IMR-90 (cell line): Measurements from ENCODE around the gene TAL1. TPM values are rescaled to one million over a fixed set of nuclear protein-coding genes. Genes with fewer than 3 reads are reported as not detected.

Source experiments
- ATAC-seq: fragments of 200-7000 bp; cut with Tn5 transposase; 2 replicates; pipeline ENCODE4 v1.9.1; 2020; ENCODE audit warnings: low read depth, mild to moderate bottlenecking, moderate library complexity
- BruUV-seq: library from RNA; stranded (reverse); fragments of 400-500 nt; replicated peaks from 2 replicates; lab custom pipeline; 2021; lab: Mats Ljungman, UMichigan
- CTCF ChIA-PET: fragments of 300-600 bp; formaldehyde crosslinking; extraction: SDS; loops from one replicate; lab custom pipeline; 2021; ENCODE audit warnings: antibody characterized with exemption; lab: Yijun Ruan, JAX
- POLR2A ChIA-PET: fragments of 300-600 bp; sonication (Branson Sonifier 250); formaldehyde crosslinking; loops from one replicate; lab custom pipeline; 2022; ENCODE audit warnings: antibody characterized with exemption; ENCODE audit not compliant: unreplicated experiment; lab: Charles Lee
- DNase-seq: peaks from one replicate; pipeline ENCODE4 v3.0.0; 2013
- H2AFZ ChIP-seq: replicated peaks from 2 replicates; pipeline ENCODE3; 2013; ENCODE audit warnings: low read length, mild to moderate bottlenecking; ENCODE audit not compliant: poor library complexity
- H2AK5ac ChIP-seq: 2 replicates; pipeline ENCODE4 v1.6.1; 2013; ENCODE audit warnings: low read depth, low read length, inconsistent platforms
- H2AK9ac ChIP-seq: replicated peaks from 2 replicates; pipeline ENCODE3; 2013; ENCODE audit warnings: mild to moderate bottlenecking, low read depth, low read length, moderate library complexity; ENCODE audit not compliant: poor library complexity
- H2BK120ac ChIP-seq: 2 replicates; pipeline ENCODE4 v1.6.1; 2013; ENCODE audit warnings: low read depth, low read length, inconsistent platforms
- H2BK15ac ChIP-seq: 3 replicates; pipeline ENCODE4 v1.6.1; 2013; ENCODE audit warnings: low read depth, low read length, inconsistent platforms
- H2BK20ac ChIP-seq: 2 replicates; pipeline ENCODE4 v1.6.1; 2013; ENCODE audit warnings: low read depth, mild to moderate bottlenecking, inconsistent platforms, low read length, moderate library complexity
- H2BK5ac ChIP-seq: 2 replicates; pipeline ENCODE4 v1.6.1; 2013; ENCODE audit warnings: mild to moderate bottlenecking, low read depth, low read length, inconsistent platforms; ENCODE audit not compliant: poor library complexity, severe bottlenecking
- H3K14ac ChIP-seq: replicated peaks from 2 replicates; pipeline ENCODE4 v1.6.1; 2013; ENCODE audit warnings: low read depth, low read length, inconsistent platforms
- H3K18ac ChIP-seq: 2 replicates; pipeline ENCODE4 v1.6.1; 2013; ENCODE audit warnings: low read depth, low read length, control low read depth
- H3K23ac ChIP-seq: 2 replicates; pipeline ENCODE4 v1.6.1; 2013; ENCODE audit warnings: low read depth, low read length, inconsistent platforms
- H3K27ac ChIP-seq: 2 replicates; pipeline ENCODE4 v1.5.1; 2013; ENCODE audit warnings: mild to moderate bottlenecking, control low read depth, low read length; ENCODE audit not compliant: insufficient read depth
- H3K27me3 ChIP-seq: 2 replicates; pipeline ENCODE4 v1.6.1; 2013; ENCODE audit warnings: low read length; ENCODE audit not compliant: control insufficient read depth, insufficient read depth
- H3K36me3 ChIP-seq: 2 replicates; pipeline ENCODE4 v1.6.1; 2013; ENCODE audit warnings: low read length, mixed read lengths; ENCODE audit not compliant: control insufficient read depth, insufficient read depth
- H3K4ac ChIP-seq: 2 replicates; pipeline ENCODE4 v1.6.1; 2013; ENCODE audit warnings: low read depth, low read length, inconsistent platforms
- H3K4me1 ChIP-seq: 2 replicates; pipeline ENCODE4 v1.6.1; 2013; ENCODE audit warnings: low read length, mixed read lengths; ENCODE audit not compliant: control insufficient read depth, insufficient read depth
- H3K4me2 ChIP-seq: 2 replicates; pipeline ENCODE4 v1.6.1; 2013; ENCODE audit warnings: low read depth, mild to moderate bottlenecking, control low read depth, low read length, moderate library complexity
- H3K4me3 ChIP-seq: 2 replicates; pipeline ENCODE4 v1.5.1; 2013; ENCODE audit warnings: low read depth, mild to moderate bottlenecking, control low read depth, low read length, moderate library complexity; ENCODE audit not compliant: insufficient read depth
- H3K56ac ChIP-seq: 2 replicates; pipeline ENCODE4 v1.6.1; 2013; ENCODE audit warnings: low read length, inconsistent platforms; ENCODE audit not compliant: insufficient read depth; ENCODE audit errors: extremely low read depth
- H3K79me1 ChIP-seq, 2 experiments: 2 replicates each; pipeline ENCODE4 v1.6.1; 2013; ENCODE audit warnings: low read length in 2 of 2, inconsistent platforms in 1 of 2, low read depth in 1 of 2
- H3K9ac ChIP-seq: 2 replicates; pipeline ENCODE4 v1.6.1; 2013; ENCODE audit warnings: low read depth, low read length, control low read depth
- H3K9me1 ChIP-seq: 2 replicates; pipeline ENCODE4 v1.6.1; 2013; ENCODE audit warnings: low read length, inconsistent platforms; ENCODE audit not compliant: insufficient read depth
- H3K9me3 ChIP-seq: 2 replicates; pipeline ENCODE4 v1.6.1; 2013; ENCODE audit warnings: low read length; ENCODE audit not compliant: control insufficient read depth, insufficient read depth
- H4K20me1 ChIP-seq: 2 replicates; pipeline ENCODE4 v1.6.1; 2013; ENCODE audit warnings: low read length, inconsistent platforms; ENCODE audit not compliant: insufficient read depth
- H4K5ac ChIP-seq: 2 replicates; pipeline ENCODE4 v1.6.1; 2013; ENCODE audit warnings: mild to moderate bottlenecking, low read depth, low read length, control low read depth
- H4K8ac ChIP-seq, 2 experiments: 2 replicates each; pipeline ENCODE4 v1.6.1; 2013; ENCODE audit warnings: low read depth in 2 of 2, low read length in 2 of 2, control low read depth in 1 of 2, inconsistent platforms in 1 of 2
- H4K91ac ChIP-seq: 2 replicates; pipeline ENCODE4 v1.6.1; 2013; ENCODE audit warnings: low read depth, low read length, inconsistent platforms; ENCODE audit not compliant: insufficient read depth
- BHLHE40 ChIP-seq: fragments of 150-350 bp; IDR thresholded peaks from 2 replicates; pipeline ENCODE4 v1.6.1; 2016; ENCODE audit warnings: mild to moderate bottlenecking, low read depth, low read length
- CEBPB ChIP-seq: IDR thresholded peaks from 2 replicates; pipeline ENCODE4 v1.6.1; 2012; ENCODE audit warnings: low read depth, low read length, improper control_type of control experiment
- CTCF ChIP-seq: conservative IDR thresholded peaks from 2 replicates; pipeline ENCODE4 v1.5.1; 2012; ENCODE audit warnings: mild to moderate bottlenecking, low read depth, low read length, improper control_type of control experiment
- FOS ChIP-seq: fragments of 150-350 bp; IDR thresholded peaks from 2 replicates; pipeline ENCODE4 v1.6.1; 2016; ENCODE audit warnings: low read depth, low read length
- MAFK ChIP-seq: IDR thresholded peaks from 2 replicates; pipeline ENCODE4 v1.6.1; 2012; ENCODE audit warnings: low read depth, low read length, improper control_type of control experiment
- MAZ ChIP-seq: IDR thresholded peaks from 2 replicates; pipeline ENCODE4 v1.6.1; 2012; ENCODE audit warnings: low read depth, mild to moderate bottlenecking, low read length, improper control_type of control experiment, moderate library complexity, borderline replicate concordance
- MXI1 ChIP-seq: IDR thresholded peaks from 2 replicates; pipeline ENCODE4 v1.6.1; 2012; ENCODE audit warnings: low read depth, mild to moderate bottlenecking, low read length, moderate library complexity, borderline replicate concordance
- NFE2L2 ChIP-seq: fragments of 150-350 bp; IDR thresholded peaks from 2 replicates; pipeline ENCODE4 v1.6.1; 2016; ENCODE audit warnings: low read depth, mild to moderate bottlenecking, low read length
- POLR2A ChIP-seq: IDR thresholded peaks from 2 replicates; pipeline ENCODE4 v1.6.1; 2012; ENCODE audit warnings: mild to moderate bottlenecking, low read depth, low read length
- RAD21 ChIP-seq: IDR thresholded peaks from 2 replicates; pipeline ENCODE4 v1.6.1; 2012; ENCODE audit warnings: low read length, improper control_type of control experiment
- RCOR1 ChIP-seq: IDR thresholded peaks from 2 replicates; pipeline ENCODE4 v1.6.1; 2012; ENCODE audit warnings: mild to moderate bottlenecking, low read length, improper control_type of control experiment; ENCODE audit not compliant: insufficient replicate concordance
- RFX5 ChIP-seq: IDR thresholded peaks from 2 replicates; pipeline ENCODE4 v1.8.0; 2012; ENCODE audit warnings: low read depth, mild to moderate bottlenecking, low read length, moderate library complexity
- SMC3 ChIP-seq: fragments of 150-350 bp; IDR thresholded peaks from 2 replicates; pipeline ENCODE4 v1.6.1; 2016; ENCODE audit warnings: low read depth, mild to moderate bottlenecking, antibody characterized with exemption, low read length, moderate library complexity
- USF2 ChIP-seq: fragments of 150-350 bp; IDR thresholded peaks from 2 replicates; pipeline ENCODE4 v1.6.1; 2017; ENCODE audit warnings: mild to moderate bottlenecking, antibody characterized with exemption, low read length, low read depth
- WGBS, 2 experiments: methylation state at CpG; one replicate each; pipeline versions ENCODE4 v1.1.5 to v1.1.7; 2013; ENCODE audit warnings: missing lambda C conversion rate in 2 of 2; ENCODE audit not compliant: insufficient read length in 1 of 2; ENCODE audit errors: extremely low coverage in 2 of 2; 5-methylcytosine and 5-hydroxymethylcytosine counted together
- dilution Hi-C: fragments of 300-500 bp; cut with HindIII; formaldehyde crosslinking; loops from one replicate; pipeline ENCODE4 v1.14.3; 2018; ENCODE audit warnings: low sequenced_read_pairs; ENCODE audit not compliant: unreplicated experiment
- in situ Hi-C: fragments of 300-500 bp; cut with MboI; formaldehyde crosslinking; loops from 3 replicates; pipeline ENCODE4 v1.14.3; 2019; ENCODE audit warnings: low sequenced_read_pairs, inconsistent platforms, mixed read lengths
- intact Hi-C: fragments of 100-400 bp; cut with micrococcal nuclease; formaldehyde crosslinking; loops from 2 replicates; pipeline ENCODE4 v1.10.0; 2022
- polyA plus RNA-seq, 3 experiments: library from polyadenylated mRNA; depleted of rRNA; stranded (reverse); fragments of >200 nt; gene quantifications; 2 replicates each; pipeline ENCODE4 v1.2.3, GENCODE V29; 2012; ENCODE audit warnings: low replicate concordance in 1 of 3
- total RNA-seq: library from RNA; depleted of rRNA; stranded (reverse); fragments of >200 nt; gene quantifications from 2 replicates; pipeline ENCODE4 v1.2.3, GENCODE V29; 2012
- TF ChIP-seq, protein P1 (sequence below): fragments of 150-350 bp; IDR thresholded peaks from 2 replicates; pipeline ENCODE4 v1.6.1; 2016; ENCODE audit warnings: low read depth, mild to moderate bottlenecking, low read length, moderate library complexity, borderline replicate concordance

TAL1 gene
- total and polyA plus RNA-seq, 2 of the 4 experiments (the other 2 are of a cell fraction) = not detected

GRCh38 chr1:47223921-47224675 is 7.9 kb downstream of the TAL1 start:
- Histone ChIP-seq H2BK15ac (no peak overlapping the region), H3K4me1 (peaks cover 3% of the 10 kb centered on the region), H2BK5ac (no peak overlapping the region), H2BK120ac (no peak overlapping the region), H3K56ac (no peak overlapping the region), H3K79me1 (no peaks in the 10 kb centered on the region), H3K27ac (no peak overlapping the region), H4K5ac (no peak overlapping the region), H3K9me3 (peaks cover 10% of the 10 kb centered on the region; the same call in 1 of the 2 replicates), H2AFZ (peak overlapping the region; percentile 28), H3K9ac (no peak overlapping the region), H2AK9ac (peak overlapping the region; percentile 50), H3K18ac (no peak overlapping the region), H3K4ac (no peak overlapping the region), H3K4me2 (no peak overlapping the region), H4K20me1 (no peaks in the 10 kb centered on the region), H3K27me3 (peaks cover 86% of the 10 kb centered on the region), H3K23ac (no peak overlapping the region), H3K4me3 (no peak overlapping the region), H4K91ac (no peak overlapping the region), H3K9me1 (no peaks in the 10 kb centered on the region; the same call in 1 of the 2 replicates), H2AK5ac (no peak overlapping the region), H4K8ac (no peak overlapping the region), H3K36me3 (no peaks in the 10 kb centered on the region), H3K14ac (no peak overlapping the region), H2BK20ac (no peak overlapping the region)
- intact Hi-C loops (no loop called here), dilution Hi-C loops (no loop called here), in situ Hi-C loops (no loop called here)
- WGBS, 2 experiments = 18% methylated on average over 1 of the region's 9 CpGs; no CpG with 5 or more reads in 1 of the 2 experiments
- DNase-seq = no peak
- ChIA-PET POLR2A (no interaction called here), CTCF (interaction anchor here (0.6 kb wide), 1 partner anchor 88 kb away, joined by 7 read pairs; no protein-coding TSS in a partner anchor)
- no peak for ATAC-seq
- no TSS peak for BruUV-seq
- TF ChIP-seq, protein P1, sequence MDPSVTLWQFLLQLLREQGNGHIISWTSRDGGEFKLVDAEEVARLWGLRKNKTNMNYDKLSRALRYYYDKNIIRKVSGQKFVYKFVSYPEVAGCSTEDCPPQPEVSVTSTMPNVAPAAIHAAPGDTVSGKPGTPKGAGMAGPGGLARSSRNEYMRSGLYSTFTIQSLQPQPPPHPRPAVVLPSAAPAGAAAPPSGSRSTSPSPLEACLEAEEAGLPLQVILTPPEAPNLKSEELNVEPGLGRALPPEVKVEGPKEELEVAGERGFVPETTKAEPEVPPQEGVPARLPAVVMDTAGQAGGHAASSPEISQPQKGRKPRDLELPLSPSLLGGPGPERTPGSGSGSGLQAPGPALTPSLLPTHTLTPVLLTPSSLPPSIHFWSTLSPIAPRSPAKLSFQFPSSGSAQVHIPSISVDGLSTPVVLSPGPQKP = no peak
- TF ChIP-seq RAD21 (no peak), CEBPB (no peak), NFE2L2 (no peak), POLR2A (no peak), MAZ (no peak), USF2 (no peak), MXI1 (no peak), BHLHE40 (no peak), FOS (no peak), RFX5 (no peak), MAFK (no peak), CTCF (no peak), RCOR1 (no peak), SMC3 (no peak)
